Mucosa of stomach (tissue), 1 donor: Measurements from ENCODE around the gene COL11A2.

ENCODE experiments used
- H3K27me3 ChIP-seq: one replicate; pipeline ENCODE4 v1.7.0; 2013; ENCODE audit warnings: mild to moderate bottlenecking, low read length; ENCODE audit not compliant: control insufficient read depth, insufficient read depth
- H3K36me3 ChIP-seq: one replicate; pipeline ENCODE4 v1.7.0; 2013; ENCODE audit warnings: low read length; ENCODE audit not compliant: control insufficient read depth, insufficient read depth
- H3K4me1 ChIP-seq: one replicate; pipeline ENCODE4 v1.7.0; 2013; ENCODE audit warnings: mild to moderate bottlenecking, low read length; ENCODE audit not compliant: control insufficient read depth, insufficient read depth
- H3K4me3 ChIP-seq: one replicate; pipeline ENCODE4 v1.7.0; 2013; ENCODE audit warnings: low read length
- H3K9ac ChIP-seq: one replicate; pipeline ENCODE4 v1.7.0; 2013; ENCODE audit warnings: mild to moderate bottlenecking, low read length, moderate library complexity
- H3K9me3 ChIP-seq: one replicate; pipeline ENCODE4 v1.7.0; 2013; ENCODE audit warnings: mild to moderate bottlenecking, low read length, moderate library complexity; ENCODE audit not compliant: control insufficient read depth
- donor health status: Pancreatic carcinoma.

Gene COL11A2

GRCh38 chr6:33204415-33205190 is 12.3 kb upstream of the COL11A2 start, which contains the start of gene HSD17B8:
Gene HSD17B8, plus strand, starts transcription at chr6:33204655. Its CDS starts 14 bp downstream, at chr6:33204669.
- Histone ChIP-seq H3K27me3 (no peaks in the 10 kb centered on the region), H3K4me3 (peak within 1 kb of the TSS; percentile 35), H3K9me3 (no peaks in the 10 kb centered on the region), H3K9ac (peak within 1 kb of the TSS; percentile 55), H3K4me1 (peaks cover 45% of the 10 kb centered on the region), H3K36me3 (peaks cover 19% of the 10 kb centered on the region)

DNA sequence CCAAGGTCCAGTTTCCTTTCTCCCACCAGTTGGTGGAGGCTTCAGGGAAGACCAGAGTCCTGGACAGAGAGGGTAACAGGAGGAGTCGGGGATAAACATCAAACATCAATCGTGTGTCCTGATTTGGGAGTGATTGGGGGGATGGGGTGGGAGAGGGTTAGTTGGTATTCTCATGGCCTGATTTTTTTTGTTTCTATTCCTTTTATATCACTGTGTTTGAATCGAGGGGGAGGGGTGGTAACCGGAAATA is 11.8 kb upstream of the COL11A2 start:
- Histone ChIP-seq H3K27me3 (no peaks in the 10 kb centered on the region), H3K4me3 (no peak overlapping the region), H3K9ac (peak overlapping the region; percentile 55), H3K9me3 (no peaks in the 10 kb centered on the region), H3K4me1 (peaks cover 50% of the 10 kb centered on the region), H3K36me3 (peaks cover 16% of the 10 kb centered on the region)

DNA sequence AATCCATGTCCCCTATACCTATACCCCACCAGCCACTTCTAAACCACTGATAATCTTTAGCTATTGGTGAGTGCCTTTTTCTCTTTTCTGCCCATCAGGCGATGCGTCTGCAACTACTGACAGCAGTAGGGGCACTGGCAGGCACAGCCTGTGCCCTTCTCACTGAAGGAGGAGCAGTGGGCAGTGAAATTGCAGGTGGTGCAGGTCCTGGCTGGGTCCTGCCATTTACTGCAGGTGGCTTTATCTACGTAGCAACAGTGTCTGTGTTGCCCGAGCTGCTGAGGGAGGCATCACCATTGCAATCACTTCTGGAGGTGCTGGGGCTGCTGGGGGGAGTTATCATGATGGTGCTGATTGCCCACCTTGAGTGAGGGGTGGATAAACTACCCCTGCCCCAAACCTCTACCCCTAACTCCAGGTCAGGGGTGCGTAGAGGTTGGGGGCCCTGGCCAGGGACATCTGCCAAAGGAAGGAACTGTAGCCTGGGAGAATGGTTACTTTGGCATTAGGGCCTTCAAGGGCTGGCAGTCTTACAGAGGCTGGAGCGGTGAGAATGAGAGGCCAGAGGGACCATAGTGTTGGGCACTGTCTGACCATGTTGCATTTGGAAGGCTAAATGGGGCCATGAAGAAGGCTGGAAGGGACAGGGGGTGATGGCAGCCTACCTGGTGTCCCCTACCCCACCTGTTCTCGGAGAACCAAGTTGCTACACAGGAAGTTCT is 11.3 kb upstream of the COL11A2 start:
- no peak overlapping the region for H3K4me3 ChIP-seq

GRCh38 chr6:33202799-33203198 is 10.5 kb upstream of the COL11A2 start:
- Histone ChIP-seq H3K9ac (no peak overlapping the region), H3K9me3 (no peaks in the 10 kb centered on the region), H3K4me1 (peaks cover 58% of the 10 kb centered on the region), H3K4me3 (no peak overlapping the region), H3K27me3 (no peaks in the 10 kb centered on the region), H3K36me3 (peaks cover 16% of the 10 kb centered on the region)

More for the DNA sequence above, 11.3 kb upstream of the COL11A2 start:
- H3K9ac ChIP-seq, result peak overlapping the region; percentile 55
- peaks cover 16% of the 10 kb centered on the region for H3K36me3 ChIP-seq
- H3K9me3 ChIP-seq, result no peaks in the 10 kb centered on the region
- peaks cover 54% of the 10 kb centered on the region for H3K4me1 ChIP-seq
- no peaks in the 10 kb centered on the region for H3K27me3 ChIP-seq

- H3K36me3 ChIP-seq, result peaks cover 21% of the 10 kb centered on the region
- H3K9me3 ChIP-seq, result no peaks in the 10 kb centered on the region
- no peaks in the 10 kb centered on the region for H3K27me3 ChIP-seq
- peak overlapping the region; percentile 97 for H3K9ac ChIP-seq
- H3K4me3 ChIP-seq, result peak overlapping the region; percentile 72
- H3K4me1 ChIP-seq, result peaks cover 61% of the 10 kb centered on the region
These were observed 9.7 kb upstream of the COL11A2 start for GRCh38 chr6:33201935-33202334.

GRCh38 chr6:33201147-33201545 is 8.9 kb upstream of the COL11A2 start:
- Histone ChIP-seq H3K9me3 (no peaks in the 10 kb centered on the region), H3K9ac (peak overlapping the region; percentile 97)

GRCh38 chr6:33200219-33201146 is 8.2 kb upstream of the COL11A2 start, which contains the start of the genes RXRB and SLC39A7:
Gene RXRB, minus strand, starts transcription at chr6:33200665. Its CDS starts 189 bp downstream, at chr6:33200476.
Gene SLC39A7, plus strand, starts transcription at chr6:33200867. Its CDS starts 379 bp downstream, at chr6:33201246.
- Histone ChIP-seq H3K4me3 (peak within 1 kb of the TSS; percentile 72), H3K9ac (peak within 1 kb of the TSS; percentile 97), H3K36me3 (peaks cover 23% of the 10 kb centered on the region), H3K4me1 (peaks cover 57% of the 10 kb centered on the region), H3K27me3 (no peaks in the 10 kb centered on the region), H3K9me3 (no peaks in the 10 kb centered on the region)

More at GRCh38 chr6:33201147-33201545, 8.9 kb upstream of the COL11A2 start:
- Histone ChIP-seq H3K27me3 (no peaks in the 10 kb centered on the region), H3K4me3 (peak overlapping the region; percentile 72), H3K36me3 (peaks cover 21% of the 10 kb centered on the region), H3K4me1 (peaks cover 61% of the 10 kb centered on the region)

DNA sequence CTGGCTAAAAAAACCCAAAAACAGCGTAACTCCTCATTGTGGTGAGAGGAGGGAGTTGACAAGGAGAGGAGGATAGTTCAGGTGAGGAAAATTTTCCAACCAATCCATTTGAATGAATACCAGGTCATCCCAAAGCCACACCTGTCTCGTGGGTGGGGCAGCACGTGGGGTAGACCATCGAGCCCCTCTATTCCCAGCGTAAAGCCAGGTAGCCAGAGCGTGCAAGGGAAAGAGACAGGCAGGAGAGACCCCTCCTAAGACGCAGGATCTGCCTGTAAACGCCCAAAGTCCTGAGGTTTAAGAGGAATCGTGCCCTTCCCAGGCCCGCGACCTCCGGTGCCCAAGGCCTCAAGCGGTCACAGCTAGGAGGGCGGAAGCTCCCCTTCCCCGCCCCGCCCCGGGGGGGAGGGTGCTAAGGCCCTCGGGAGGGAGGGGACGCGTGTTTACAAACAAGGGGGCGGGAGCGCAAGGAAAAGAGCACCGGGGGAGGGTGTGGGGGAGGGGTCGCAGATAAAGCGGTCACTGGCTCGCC is 7.5 kb upstream of the COL11A2 start:
- Histone ChIP-seq H3K9ac (peak overlapping the region; percentile 97), H3K4me1 (peaks cover 50% of the 10 kb centered on the region), H3K4me3 (peak overlapping the region; percentile 72), H3K9me3 (no peaks in the 10 kb centered on the region), H3K36me3 (peaks cover 31% of the 10 kb centered on the region), H3K27me3 (no peaks in the 10 kb centered on the region)

DNA sequence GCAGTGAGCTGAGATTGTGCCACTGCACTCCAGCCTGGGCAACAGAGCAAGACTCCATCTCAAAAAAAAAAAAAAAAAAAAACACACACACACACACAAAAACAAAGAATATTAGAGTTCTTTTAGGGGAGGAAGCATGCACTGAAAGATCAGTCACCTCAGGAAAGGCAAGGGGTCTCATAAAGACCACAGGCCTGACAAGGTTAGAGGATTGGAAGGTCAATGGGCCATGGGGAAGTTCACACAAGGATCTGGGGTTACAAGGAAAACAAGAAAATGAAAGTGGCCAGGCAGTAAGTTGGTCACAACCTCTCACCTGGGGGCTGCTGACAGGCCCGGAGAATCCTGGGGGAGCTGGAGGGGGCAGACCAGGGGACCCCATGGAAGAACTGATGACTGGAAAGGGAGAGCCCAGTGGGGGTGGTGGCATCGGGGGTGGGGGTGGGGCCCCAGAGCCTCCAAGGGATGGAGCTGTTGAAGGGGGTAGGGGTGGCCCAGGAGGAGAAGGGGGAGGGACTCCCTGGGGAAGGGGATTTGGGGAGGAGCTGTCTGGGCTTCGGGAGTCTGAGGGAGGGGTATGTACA is 6.7 kb upstream of the COL11A2 start:
- H3K9ac ChIP-seq, result peak overlapping the region; percentile 97

DNA sequence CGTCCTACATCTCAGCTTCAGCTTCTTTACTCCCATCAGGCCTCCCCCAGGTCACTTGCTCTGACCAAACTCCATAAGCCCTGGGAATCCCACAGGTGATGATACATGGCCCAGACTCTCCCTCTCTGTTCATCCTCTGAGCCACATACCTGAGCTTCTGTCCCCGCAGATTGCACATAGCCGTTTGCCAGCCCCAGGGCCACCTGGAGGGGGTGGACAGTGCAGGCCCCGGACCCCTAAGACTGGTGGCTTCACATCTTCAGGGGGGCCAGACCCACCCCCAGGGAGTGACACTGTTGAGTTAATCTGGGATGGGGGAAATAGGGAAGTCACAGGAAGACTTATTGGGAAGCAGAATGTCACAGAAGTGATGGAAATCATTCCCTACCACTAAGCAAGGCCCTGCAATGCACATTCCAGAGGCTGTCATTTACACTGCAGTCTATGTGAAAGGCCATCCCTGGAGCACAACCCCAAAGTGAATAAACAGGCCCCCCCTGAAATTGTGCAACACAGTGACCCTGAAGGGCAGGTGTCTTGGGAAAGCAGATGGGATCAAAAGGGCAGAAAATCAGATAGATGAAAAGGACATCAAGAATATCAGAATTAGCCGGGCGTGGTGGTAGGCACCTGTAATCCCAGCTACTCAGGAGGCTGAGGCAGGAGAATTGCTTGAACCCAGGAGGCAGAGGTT is 6.0 kb upstream of the COL11A2 start:
- Histone ChIP-seq H3K36me3 (peaks cover 27% of the 10 kb centered on the region), H3K27me3 (no peaks in the 10 kb centered on the region), H3K4me1 (peaks cover 39% of the 10 kb centered on the region), H3K9ac (no peak overlapping the region), H3K4me3 (no peak overlapping the region), H3K9me3 (no peaks in the 10 kb centered on the region)

More for the DNA sequence above, 6.7 kb upstream of the COL11A2 start:
- Histone ChIP-seq H3K9me3 (no peaks in the 10 kb centered on the region), H3K36me3 (peaks cover 33% of the 10 kb centered on the region), H3K4me3 (no peak overlapping the region), H3K4me1 (peaks cover 45% of the 10 kb centered on the region), H3K27me3 (no peaks in the 10 kb centered on the region)
